HG03354 (cell line): ENCODE results near the gene TCF7L2.

Source experiments
- ATAC-seq: cut with Tn5 transposase; IDR thresholded peaks from one replicate; pipeline ENCODE4 v1.9.1; 2021; ENCODE audit warnings: mild to moderate bottlenecking; ENCODE audit not compliant: unreplicated experiment, poor library complexity, severe bottlenecking

The TCF7L2 gene

GRCh38 chr10:112949875-112950507 is at the start of gene TCF7L2:
TSS of gene TCF7L2 (plus strand) at chr10:112950247. CDS start at chr10:112950757, 510 bp downstream.
- peak; percentile 54 for ATAC-seq

- no peak for ATAC-seq
Observed at GRCh38 chr10:112902730-112903129, 47.3 kb upstream of the TCF7L2 start.

- ATAC-seq = no peak
Observed at GRCh38 chr10:112904000-112904399, 46.0 kb upstream of the TCF7L2 start.

- ATAC-seq = no peak
Observed at GRCh38 chr10:112906945-112907344, 43.1 kb upstream of the TCF7L2 start.

- no peak for ATAC-seq
Observed at GRCh38 chr10:112907893-112908292, 42.2 kb upstream of the TCF7L2 start.

- ATAC-seq = no peak
Observed at GRCh38 chr10:112911206-112911605, 38.8 kb upstream of the TCF7L2 start.

GRCh38 chr10:112912410-112912928 is 37.6 kb upstream of the TCF7L2 start:
- no peak for ATAC-seq

- ATAC-seq = no peak
Observed at GRCh38 chr10:112913255-112913654, 36.8 kb upstream of the TCF7L2 start.

- ATAC-seq = no peak
Observed at GRCh38 chr10:112913661-112914287, 36.3 kb upstream of the TCF7L2 start.

GRCh38 chr10:112914288-112914952 is 35.6 kb upstream of the TCF7L2 start:
- no peak for ATAC-seq

- ATAC-seq = peak; percentile 68
Observed at GRCh38 chr10:112915590-112916572, 34.2 kb upstream of the TCF7L2 start.

- no peak for ATAC-seq
Observed at GRCh38 chr10:112917681-112918080, 32.4 kb upstream of the TCF7L2 start.

GRCh38 chr10:112918771-112919170 is 31.3 kb upstream of the TCF7L2 start:
- no peak for ATAC-seq

- no peak for ATAC-seq
Observed at GRCh38 chr10:112919721-112920120, 30.3 kb upstream of the TCF7L2 start.

GRCh38 chr10:112926906-112927688 is 22.9 kb upstream of the TCF7L2 start:
- ATAC-seq = no peak

GRCh38 chr10:112927980-112928379 is 22.1 kb upstream of the TCF7L2 start:
- no peak for ATAC-seq

- no peak for ATAC-seq
Observed at GRCh38 chr10:112932658-112933057, 17.4 kb upstream of the TCF7L2 start.

- no peak for ATAC-seq
Observed at GRCh38 chr10:112934193-112934592, 15.9 kb upstream of the TCF7L2 start.
